ENCODE data around the gene PABPN1. TPM values are rescaled to one million over a fixed set of nuclear protein-coding genes. Genes with fewer than 3 reads are reported as not detected.

PABPN1 gene
- total RNA-seq, 6 experiments from 2014 or later: 128 to 147 (median 137) TPM

DNA sequence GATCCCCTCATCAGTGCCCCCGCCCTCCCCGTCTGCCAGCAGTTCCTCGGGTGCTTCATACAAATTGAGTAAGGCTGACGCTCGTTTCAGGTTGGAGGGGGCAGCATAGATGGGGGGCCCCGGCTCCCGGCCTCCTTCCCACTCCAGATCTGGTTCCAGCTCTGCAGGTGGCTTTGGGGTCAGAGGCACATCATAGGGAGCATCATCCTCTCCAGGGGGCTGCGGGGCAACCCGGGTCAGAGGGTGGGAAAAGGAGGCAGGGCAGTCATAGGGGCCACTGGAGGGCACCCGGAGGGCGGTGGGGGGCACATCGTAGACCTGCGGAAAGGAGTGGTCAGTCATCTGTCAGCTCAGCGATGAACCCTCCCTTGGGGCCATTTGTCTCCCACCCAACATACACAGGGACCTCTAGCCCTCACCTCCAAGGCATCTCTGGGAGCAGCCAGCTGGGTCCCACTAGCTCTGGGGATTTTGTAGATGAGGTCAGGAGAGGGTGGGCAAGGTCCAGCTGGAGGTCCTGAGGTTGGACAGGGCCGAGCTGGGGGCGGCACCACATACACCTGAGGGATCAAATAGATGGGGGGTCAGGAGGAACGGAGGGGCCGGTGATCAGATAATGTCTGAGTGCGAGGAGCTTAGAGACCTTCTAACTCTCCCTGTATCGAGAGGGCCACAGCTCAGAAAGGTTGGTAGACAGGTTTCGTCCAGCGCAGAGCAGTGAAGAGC is 38.6 kb downstream of the PABPN1 start:
- Mint-ChIP-seq H3K27me3 (ENCODE audit: insufficient read depth) (peaks cover 19% of the 10 kb centered on the region), H3K36me3 (ENCODE audit: low read depth) (no peaks in the 10 kb centered on the region), H3K4me1 (ENCODE audit: low read depth) (peaks cover 19% of the 10 kb centered on the region), H3K27ac (0 out of 2 replicates have a peak overlapping the region, but pooled peaks have one; percentile 36), H3K4me3 (no peak overlapping the region), H3K9me3 (no peaks in the 10 kb centered on the region)
- DNase-seq: no peak
- TF ChIP-seq, protein P1, sequence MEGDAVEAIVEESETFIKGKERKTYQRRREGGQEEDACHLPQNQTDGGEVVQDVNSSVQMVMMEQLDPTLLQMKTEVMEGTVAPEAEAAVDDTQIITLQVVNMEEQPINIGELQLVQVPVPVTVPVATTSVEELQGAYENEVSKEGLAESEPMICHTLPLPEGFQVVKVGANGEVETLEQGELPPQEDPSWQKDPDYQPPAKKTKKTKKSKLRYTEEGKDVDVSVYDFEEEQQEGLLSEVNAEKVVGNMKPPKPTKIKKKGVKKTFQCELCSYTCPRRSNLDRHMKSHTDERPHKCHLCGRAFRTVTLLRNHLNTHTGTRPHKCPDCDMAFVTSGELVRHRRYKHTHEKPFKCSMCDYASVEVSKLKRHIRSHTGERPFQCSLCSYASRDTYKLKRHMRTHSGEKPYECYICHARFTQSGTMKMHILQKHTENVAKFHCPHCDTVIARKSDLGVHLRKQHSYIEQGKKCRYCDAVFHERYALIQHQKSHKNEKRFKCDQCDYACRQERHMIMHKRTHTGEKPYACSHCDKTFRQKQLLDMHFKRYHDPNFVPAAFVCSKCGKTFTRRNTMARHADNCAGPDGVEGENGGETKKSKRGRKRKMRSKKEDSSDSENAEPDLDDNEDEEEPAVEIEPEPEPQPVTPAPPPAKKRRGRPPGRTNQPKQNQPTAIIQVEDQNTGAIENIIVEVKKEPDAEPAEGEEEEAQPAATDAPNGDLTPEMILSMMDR (IDR thresholded peaks at IDR 0.05): no peak

DNA sequence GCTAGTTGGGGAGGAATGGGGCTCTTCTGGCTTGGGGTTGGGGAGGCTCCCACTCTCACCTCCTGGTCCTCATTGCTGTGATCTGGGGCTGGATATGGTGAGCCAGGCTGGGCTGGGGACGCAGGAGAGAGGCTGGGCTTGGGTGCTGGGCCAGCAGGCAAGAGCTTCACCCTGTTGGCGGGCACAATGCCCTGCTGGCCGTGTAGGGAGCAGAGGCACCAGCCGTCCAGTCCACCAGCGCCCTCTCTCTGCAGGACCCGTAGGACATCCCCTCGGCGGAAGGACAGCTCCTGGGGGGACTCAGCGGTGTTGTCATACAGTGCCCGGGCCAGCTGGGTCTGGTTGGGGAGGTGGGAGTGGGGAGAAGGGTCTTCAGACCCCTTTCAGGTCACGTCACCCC is 39.2 kb downstream of the PABPN1 start:
- no peaks in the 10 kb centered on the region for H3K36me3 Mint-ChIP-seq (ENCODE audit: low read depth)
- no peak for DNase-seq
- no peak overlapping the region for H3K4me3 Mint-ChIP-seq
- no peak overlapping the region; the same call in 1 of the 2 replicates for H3K27ac Mint-ChIP-seq
- TF ChIP-seq, protein P1 (IDR thresholded peaks at IDR 0.05): peak; percentile 43
- peaks cover 19% of the 10 kb centered on the region for H3K4me1 Mint-ChIP-seq (ENCODE audit: low read depth)
- no peaks in the 10 kb centered on the region for H3K9me3 Mint-ChIP-seq
- peaks cover 19% of the 10 kb centered on the region for H3K27me3 Mint-ChIP-seq (ENCODE audit: insufficient read depth)

DNA sequence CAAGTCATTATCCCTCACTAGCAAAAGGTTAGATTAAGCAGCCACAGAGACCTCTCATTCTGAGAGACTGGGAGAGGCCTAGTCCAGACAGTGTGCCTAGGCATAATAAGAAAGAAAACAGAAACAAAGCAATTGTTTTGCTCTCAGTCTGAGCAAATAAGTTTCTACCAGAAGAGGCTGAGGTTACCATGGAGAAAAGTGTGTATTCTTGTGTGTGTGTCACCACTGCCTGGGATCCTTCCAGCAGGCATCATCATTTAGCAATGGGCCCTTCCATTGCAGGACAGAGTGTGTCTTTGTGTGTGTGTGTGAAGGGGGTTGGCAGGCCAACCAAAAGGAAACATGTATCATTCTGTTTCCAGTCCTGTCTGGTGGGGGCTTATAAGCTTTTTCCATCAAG is 40.1 kb downstream of the PABPN1 start:
- peak; percentile 73 for DNase-seq
- Mint-ChIP-seq H3K4me1 (ENCODE audit: low read depth) (peaks cover 19% of the 10 kb centered on the region), H3K36me3 (ENCODE audit: low read depth) (no peaks in the 10 kb centered on the region), H3K9me3 (no peaks in the 10 kb centered on the region), H3K4me3 (no peak overlapping the region), H3K27me3 (ENCODE audit: insufficient read depth) (peaks cover 17% of the 10 kb centered on the region), H3K27ac (peak overlapping the region; percentile 95)
- TF ChIP-seq, protein P1 (IDR thresholded peaks at IDR 0.05): no peak

DNA sequence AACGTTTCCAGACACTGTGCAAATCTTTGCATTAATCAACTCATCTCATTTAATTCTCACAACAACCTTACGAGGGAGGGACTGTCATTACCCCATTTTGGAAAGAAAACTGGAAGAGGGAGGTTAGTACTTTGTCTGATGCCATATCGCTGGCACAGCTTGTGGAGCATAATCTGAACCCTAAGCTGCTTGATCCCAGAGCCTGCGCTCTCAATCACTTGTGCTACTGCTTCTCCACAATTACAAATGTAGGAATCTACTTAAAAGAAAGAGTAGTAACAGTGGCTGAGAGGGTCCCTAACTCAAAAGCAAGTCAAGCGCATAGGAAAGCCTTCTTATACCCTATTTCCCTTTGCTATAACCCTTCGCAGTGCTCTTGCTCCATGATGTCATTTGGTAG is 40.5 kb downstream of the PABPN1 start:
- no peaks in the 10 kb centered on the region for H3K9me3 Mint-ChIP-seq
- TF ChIP-seq, protein P1 (IDR thresholded peaks at IDR 0.05): no peak
- peaks cover 19% of the 10 kb centered on the region for H3K4me1 Mint-ChIP-seq (ENCODE audit: low read depth)
- no peak overlapping the region for H3K4me3 Mint-ChIP-seq
- no peaks in the 10 kb centered on the region for H3K36me3 Mint-ChIP-seq (ENCODE audit: low read depth)
- peaks cover 20% of the 10 kb centered on the region for H3K27me3 Mint-ChIP-seq (ENCODE audit: insufficient read depth)
- DNase-seq: no peak
- peak overlapping the region; percentile 95 for H3K27ac Mint-ChIP-seq

DNA sequence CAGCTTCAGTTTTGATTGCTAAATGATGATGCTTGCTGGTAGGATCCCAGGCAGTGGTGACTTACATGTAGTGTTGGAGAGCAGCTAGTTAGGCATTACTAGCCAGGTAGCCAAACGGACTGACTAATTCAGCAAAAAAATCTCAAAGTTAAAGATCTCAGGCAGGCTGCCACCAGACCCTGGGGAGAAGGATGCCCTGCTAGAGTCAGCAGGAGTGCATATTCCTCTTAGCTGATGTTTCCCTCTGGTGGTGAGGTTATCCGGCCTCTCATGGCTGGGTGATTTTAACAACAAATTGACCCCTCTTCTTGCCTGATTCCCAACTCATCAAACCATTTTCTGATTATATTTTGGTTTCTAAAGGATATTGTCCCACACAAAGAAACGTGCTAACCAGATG is 40.9 kb downstream of the PABPN1 start:
- H3K9me3 Mint-ChIP-seq: no peaks in the 10 kb centered on the region
- H3K27ac Mint-ChIP-seq: peak overlapping the region; percentile 95
- no peak for DNase-seq
- peaks cover 22% of the 10 kb centered on the region for H3K27me3 Mint-ChIP-seq (ENCODE audit: insufficient read depth)
- no peak overlapping the region for H3K4me3 Mint-ChIP-seq
- peaks cover 19% of the 10 kb centered on the region for H3K4me1 Mint-ChIP-seq (ENCODE audit: low read depth)
- no peaks in the 10 kb centered on the region for H3K36me3 Mint-ChIP-seq (ENCODE audit: low read depth)
- TF ChIP-seq, protein P1 (IDR thresholded peaks at IDR 0.05): peak; percentile 61
